ENCODE data around the gene EPX.

EPX gene

DNA sequence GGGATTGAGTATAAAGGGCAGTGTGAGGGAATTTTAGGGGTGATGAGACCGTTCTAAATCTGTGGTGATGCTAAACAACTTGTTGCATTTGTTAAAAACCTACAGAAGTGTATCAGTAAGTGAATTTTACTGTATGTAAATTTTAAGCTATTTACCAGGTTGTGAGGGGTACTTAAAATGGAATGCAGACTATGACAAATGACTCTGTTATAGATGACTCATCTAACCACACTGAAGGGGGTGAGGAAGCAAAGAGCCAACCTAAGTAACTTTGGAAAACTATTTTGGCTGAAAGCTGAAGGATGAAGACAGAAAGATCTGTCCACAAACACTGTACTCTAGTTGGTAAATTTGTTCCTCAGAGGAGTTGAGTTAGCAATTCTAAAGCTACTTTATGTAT lies 31.8 kb downstream of the EPX start:
- DNase-seq, result no peak

DNA sequence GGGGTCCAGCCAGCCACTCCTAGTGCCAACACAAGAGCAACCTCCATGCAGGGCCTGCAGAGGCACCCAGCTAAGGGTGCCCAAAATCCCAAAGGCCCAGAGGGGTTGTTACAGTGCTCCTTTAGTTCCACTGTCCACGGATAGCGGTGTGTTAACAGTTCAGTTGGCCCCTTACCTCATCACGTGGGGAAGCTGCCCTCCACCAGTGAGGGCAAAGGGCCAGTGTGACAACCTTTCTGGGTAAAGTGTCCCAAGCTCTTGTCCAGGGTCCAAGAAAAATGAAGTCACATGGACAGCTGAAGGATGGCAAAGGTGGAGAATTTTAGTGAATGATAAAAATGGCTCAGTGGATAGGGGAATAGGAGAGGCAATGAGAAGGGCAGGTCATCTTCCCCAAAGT lies 35.2 kb downstream of the EPX start:
- no peak for DNase-seq

DNA sequence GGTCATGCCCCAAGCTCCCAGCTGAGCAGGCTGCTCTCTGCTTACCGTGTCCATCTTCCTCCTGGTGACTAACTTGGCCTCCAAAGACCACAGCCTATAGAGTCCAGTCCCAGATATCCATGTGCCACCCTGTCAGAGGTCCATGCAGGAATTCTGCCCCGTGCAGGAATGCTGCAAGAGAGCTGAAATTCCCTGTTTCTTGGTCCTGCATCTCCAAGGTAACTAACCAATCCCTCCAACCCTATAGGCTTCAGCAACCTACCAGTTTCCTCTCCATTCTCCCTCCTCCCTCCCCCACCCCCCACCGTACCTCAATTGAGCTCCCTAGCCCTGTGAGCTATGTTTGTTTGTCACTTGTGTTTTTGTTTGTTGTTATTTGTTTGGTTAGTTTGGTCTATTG lies 36.2 kb downstream of the EPX start:
- no peak for DNase-seq

DNA sequence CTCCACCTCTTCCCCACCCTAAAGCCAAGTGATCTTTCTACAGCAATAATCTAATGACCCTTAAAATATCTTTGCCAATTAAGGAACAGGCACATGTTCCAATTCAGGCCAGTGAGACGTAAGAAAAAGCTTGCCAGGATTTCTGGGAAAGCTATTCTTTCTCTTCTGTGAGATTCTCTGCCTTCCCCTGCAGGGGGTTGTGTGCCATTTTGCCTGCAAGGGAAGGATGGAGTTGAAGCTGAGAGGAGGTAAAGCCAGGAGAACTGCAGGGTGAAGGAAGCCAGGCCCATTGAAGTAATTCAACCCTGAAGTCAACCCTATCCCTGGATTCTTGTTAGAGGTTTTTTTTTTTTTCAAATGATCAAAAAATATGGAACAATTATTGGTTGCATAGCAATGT lies 36.9 kb downstream of the EPX start:
- no peak for DNase-seq

DNA sequence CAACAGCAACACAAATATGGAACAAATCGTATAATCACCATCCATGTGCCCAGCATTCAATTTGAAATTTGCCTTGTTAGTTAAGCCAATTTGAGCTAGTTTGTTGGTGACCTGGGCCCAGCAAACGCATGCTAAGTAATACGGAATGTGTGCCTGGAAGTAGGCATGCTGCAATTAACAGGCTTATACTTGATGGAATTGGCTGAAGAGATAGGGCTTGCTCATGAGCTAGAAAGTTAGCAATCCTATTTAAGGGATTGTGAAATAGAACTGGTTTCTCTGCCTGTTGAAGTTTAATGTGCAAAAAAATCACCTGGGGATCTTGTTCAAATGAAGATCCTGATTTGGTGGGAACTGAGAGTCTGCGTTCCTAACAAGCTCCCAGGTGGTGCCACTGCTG lies 37.4 kb downstream of the EPX start:
- no peak for DNase-seq

DNA sequence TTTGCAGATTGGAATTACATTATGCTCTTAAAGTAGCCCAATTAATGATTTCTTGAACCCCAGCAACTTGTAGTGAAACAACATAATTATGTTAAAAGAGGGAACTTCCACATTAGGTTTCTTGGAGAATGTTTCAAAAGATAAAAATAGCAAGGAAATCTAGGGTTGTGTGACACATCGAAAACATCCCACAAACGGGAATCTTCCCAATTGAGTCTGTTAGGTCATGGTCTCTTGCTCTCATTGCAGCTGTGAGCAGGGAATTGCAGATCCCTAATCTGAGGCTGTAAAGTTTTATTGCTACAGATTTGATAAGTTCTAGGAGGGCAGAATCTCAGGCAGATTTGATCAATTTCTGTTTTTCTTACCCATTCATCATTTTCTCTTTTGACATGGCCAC lies 39.1 kb downstream of the EPX start:
- DNase-seq, result no peak

DNA sequence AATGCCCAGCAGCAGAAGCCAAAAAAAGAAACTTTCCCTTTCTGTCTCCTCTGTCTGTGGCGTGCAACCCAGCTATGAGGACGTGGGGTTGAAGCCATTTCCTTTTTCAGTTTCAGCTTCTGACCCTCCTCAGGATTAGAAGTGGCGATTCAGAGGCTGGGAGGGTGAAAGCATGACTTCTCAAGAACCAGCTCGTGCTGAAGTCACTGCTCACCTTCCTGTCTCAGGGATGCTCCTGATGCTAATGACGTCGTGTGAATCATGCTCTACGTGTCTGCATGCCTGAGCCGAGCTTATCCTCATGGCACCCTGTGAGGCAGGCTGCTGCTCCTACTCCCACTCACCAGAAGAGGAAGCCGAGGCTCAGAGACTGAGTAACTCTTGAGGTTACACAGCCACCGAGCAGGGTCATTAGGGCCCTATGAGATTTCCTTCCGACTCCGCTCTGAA lies 40.2 kb downstream of the EPX start:
- DNase-seq, result peak in 36 of 56 donors; percentile 3 to 86 (median 32)

DNA sequence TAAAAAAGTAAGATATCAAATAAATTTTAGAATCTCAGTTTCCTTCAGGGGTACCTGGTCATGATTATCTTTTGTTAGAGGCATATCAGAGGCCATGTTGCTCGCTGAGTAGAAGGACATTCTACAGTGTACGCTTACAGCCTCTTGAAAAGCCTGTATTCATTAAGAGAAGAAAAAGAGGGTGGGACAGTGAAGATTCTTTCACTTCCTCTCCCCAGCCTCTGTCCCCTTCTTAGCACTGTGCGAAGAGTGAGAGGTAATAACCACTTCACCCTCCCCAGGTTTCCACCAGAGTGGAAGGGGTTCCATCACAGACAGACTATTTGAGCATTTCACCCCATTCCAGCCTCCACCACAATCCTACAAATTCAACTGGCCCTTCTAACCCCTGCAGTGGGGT lies 41.0 kb downstream of the EPX start:
- DNase-seq, result no peak

DNA sequence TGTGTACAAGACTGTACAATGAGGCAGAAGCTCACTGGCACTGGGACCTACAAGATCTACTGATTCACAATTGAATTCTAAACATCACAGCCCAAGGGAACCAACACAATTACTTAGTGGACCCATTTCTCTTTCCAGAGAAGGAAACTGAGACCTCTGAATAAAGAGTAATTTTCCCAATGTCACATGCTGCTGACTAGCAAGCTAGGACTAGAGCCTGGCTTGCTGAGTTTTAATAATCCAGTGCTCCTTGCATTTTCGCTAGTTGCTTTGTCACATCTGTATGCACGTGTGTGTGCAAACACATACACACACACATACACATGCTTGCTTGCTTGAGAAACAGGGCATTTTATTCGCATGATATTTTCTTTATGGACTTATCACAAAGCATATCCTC lies 42.0 kb downstream of the EPX start:
- DNase-seq, result no peak

DNA sequence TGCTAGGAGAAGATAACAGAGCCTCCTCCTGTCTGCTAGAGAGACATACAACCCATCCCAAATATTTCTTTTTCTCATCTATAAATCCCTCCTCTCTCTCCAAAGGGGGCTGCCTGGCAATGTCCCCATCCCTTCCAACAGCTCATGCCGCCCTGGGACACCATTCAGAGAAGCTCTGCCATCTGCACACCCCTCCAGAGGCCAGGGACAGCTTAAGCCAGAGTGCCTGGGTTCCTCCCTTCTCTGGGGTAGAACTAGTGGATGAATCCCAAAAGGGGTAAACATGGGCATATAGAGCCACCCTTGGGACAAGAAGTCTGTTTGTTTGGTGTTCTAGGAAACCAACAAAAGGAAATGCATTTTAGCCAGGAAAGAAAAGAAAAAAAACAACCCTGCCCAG lies 43.3 kb downstream of the EPX start:
- DNase-seq, result no peak

DNA sequence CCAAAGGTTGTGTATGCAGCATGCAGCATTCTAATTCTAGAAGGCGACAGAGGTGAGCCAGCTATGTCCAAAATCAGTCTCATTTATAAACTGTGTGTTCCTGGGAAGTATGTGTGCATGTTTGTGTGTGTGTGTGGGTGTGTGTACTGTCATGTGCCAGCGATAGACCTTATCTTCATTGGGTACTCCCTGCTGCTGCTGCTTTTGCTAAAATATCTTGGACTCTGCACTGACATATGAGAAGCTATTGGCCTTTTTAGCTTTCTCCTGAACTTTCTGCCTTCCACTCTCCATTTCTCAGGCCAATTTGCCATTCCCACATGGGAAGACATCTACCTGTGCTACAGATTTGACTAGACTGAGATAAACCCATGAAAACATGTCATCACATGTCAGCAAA lies 43.9 kb downstream of the EPX start:
- DNase-seq, result no peak

DNA sequence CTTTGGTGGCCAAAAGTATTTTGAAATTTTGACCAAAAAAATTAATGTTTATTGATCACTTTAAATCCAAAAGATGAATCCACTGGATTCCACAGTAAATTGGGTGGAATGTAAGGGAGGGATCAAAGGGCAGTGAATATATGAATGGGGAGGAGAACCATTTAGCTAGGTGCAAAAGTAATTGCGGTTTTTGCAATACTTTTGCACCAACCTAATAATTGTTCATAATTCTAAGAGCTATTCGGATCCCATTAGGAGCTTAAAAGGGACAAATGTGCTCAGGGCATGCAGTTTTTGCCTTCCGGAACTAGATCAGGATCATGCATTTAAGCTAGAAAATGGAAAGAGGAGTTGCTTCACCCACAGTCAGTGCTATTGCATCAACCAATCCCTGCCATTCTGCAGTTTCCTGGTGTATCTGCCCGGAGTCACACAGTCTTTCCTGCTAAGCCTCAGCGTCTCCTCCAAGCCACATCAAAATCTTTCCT lies 45.7 kb downstream of the EPX start, which contains the start of gene LPO:
LPO (plus strand) TSS at position 438 of the 488 bp plus-strand sequence. CDS start 4,396 bp downstream, outside the sequence.
- DNase-seq, result no peak

DNA sequence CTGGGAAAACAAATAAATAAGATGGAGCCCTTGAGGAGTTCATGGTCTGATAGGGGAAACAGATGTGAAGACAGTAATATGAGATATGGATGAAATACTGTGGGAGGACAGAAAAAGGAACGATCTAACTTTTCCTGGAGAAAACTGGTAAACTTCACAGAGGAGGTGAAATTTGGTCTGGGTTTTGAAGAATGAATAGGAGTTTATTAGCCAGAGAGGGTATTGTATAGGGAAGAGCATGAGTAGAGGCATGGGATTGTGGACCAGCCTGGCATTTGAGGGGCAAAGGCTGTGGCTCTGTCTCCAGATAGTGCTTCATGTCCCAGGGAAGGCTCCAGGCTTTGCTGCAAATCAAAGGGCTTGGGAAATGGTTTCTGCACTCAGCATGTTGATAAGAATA lies 47.5 kb downstream of the EPX start:
- no peak for DNase-seq

DNA sequence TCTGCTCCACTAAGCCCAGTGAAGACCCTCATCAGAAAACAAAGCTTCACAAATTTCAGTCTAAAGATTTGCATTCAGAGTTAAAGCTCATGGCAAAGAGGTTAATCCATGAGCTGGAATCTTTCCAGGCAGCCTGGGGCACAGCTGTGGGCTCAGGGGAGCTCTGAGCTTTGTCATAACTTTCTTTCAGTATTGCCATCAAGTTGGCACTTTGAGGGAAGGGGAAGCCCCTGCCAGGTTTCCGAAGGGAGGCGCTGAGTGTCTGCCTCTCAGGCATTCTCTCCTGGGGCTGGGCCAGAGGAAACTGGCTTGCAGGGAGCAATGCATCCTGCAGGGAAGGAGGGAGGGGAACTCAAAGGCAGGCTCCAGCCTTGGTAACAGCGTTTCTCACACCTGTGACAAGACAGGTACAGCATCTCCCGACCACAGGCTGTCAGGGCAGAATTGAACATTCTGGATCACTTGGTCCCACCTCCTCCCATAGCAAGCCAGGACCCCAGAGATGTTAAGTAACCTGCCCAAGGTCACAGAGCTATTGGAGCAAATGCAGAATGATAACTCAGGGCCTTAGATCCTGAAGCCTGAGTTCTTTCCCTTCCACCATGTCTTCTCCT lies 49.8 kb downstream of the EPX start:
- no peak for DNase-seq

DNA sequence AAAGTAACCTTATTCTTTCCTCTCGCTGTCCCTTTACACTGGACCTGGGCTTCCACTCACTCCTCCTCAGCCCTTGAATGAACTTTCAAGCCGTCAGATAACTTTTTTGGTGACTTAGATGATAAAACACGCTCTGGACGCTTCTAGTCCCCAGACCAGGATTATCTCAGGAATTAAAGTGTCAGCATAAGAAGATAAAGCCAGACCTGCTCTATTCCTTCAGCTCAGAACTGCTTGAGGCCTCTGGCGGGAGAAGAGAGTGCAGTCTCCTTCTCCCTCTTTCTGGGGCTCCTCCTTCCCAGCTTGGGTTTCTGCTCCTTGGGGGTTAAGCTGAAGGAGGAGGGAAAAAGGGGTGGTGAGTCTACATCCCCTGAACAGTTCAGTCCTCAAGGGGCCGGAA lies 52.4 kb downstream of the EPX start:
- DNase-seq, result no peak

DNA sequence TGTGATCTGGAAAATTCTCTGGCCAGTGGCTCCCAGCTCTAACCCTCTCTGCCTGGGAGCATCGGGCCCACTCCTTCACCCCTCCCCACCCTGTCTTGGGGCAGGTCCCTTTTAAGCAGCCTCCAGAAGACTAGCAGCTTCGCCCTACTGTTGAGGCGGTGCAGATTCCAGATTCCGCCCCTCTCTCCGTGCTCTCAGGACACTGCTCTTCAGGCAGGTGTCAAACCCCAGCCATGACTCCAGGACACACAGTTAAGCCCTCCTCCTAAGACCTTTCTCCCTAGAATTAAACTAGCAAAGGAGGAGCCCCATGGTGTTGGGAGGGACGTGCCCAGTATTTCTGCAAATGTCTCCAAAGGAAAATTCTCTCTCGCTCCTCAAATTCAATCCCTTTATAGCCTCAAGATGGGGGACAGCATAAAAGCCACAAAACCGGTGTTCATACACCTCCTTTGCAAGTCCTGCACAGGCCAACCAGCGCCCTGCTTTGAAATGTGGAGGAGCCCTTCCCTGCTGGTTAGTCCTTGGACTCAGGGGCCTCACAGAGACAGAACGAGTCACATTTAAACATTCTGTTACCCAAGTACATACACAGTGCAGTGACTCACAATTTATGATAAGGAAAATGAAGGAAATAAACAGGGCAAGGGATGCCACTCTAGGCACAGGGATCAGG lies 53.0 kb downstream of the EPX start:
- no peak for DNase-seq

DNA sequence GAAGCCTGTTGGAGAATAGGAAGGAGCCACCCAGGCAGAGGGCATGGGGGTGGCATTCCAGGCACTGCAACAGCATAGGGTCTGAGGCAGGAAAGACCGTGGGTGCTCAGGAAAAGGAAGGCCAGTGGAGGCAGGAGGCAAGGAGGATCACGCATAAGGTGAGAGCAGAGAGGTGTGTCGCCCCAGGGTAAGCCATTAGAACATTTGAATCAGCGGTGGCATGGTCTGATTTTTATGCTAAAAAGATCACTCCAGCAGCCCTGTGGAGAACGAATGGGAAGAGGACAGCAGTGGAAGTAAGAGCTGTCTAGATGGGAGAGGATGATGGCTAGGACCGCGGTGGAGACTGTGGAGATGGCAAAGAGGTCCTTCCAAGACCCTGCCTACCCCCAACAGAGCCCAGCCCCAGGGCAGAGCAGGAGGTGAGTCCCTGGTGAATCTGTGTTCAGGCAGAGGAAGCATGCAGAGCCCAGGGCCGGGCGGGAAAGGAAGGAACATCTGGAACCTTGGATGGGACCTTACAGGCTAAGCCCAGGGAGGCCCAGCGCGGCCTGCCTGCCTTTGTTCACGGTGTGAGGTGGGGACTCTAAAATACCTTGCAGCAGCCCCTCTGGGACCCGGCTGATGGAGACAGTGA lies 53.7 kb downstream of the EPX start:
- DNase-seq, result no peak

DNA sequence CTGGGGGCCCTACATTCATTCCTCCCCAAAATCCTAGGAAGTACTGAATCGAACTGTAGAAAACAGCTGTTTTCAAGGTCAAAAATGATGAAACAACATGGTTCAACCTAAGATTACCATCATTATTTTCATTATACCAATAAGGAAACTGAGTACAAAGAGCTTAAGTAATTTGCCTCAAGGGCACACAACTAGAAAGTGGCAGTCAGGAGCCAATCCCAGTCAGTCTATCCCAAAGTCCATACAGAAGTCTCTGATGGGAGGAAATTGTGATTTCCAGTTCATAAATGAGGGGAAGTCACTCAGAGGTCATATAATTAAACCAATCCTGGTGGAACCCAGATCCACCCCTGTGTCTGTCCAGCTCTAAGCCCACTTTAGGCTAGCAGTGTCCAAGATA lies 54.3 kb downstream of the EPX start:
- DNase-seq, result no peak

DNA sequence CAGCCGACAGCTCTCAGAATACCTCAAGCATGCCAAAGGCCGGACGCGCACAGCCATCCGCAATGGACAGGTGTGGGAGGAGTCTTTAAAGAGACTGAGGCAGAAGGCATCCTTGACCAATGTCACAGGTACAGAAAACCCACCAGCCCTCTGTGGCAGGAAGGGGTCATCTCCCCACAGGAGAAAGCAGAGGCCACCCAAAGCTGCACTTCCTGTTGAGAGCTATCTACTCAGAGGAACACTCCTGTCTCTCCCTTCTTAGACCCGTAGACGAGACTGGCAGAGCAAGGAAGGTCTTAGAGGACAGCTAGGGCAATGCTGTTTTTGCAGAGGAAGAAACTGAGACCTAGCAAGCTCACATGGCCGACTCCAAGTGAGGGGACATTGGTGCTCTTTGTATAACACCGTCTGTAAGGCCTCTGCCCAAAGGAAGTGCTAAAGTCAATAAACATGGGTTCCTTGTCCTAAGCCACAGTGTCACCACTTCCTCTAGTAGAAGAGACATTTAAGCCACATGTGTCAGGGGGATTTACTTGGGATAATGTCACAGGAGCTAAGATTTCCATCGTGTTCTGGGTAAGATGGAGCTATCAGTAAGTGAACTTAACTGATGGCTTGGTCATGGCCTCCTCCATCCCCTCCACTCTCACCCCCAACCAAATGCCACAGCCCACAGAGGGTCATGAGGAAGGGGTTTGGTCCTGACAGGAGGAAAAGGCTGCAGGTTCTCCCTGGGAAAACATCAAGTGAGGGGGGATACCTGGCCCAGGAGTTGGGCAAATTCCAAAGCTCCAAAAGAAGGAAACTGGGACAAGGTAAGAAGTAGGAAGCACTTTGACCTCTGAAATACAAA lies 55.2 kb downstream of the EPX start:
- DNase-seq, result no peak

DNA sequence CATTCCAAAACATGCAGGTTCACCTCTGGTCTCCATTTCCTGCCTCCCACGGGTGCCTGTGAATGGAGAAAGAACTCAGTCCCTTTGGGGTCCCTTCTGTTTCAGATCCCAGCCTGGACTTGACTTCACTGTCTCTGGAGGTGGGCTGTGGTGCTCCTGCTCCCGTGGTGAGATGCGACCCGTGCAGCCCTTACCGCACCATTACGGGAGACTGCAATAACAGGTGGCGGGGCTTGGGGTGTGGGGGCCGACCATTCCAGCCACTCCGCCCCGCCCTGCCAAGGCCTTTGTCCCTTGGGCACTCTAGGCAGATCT lies 56.4 kb downstream of the EPX start:
- peak in 1 of 56 donors; percentile 35 for DNase-seq

DNA sequence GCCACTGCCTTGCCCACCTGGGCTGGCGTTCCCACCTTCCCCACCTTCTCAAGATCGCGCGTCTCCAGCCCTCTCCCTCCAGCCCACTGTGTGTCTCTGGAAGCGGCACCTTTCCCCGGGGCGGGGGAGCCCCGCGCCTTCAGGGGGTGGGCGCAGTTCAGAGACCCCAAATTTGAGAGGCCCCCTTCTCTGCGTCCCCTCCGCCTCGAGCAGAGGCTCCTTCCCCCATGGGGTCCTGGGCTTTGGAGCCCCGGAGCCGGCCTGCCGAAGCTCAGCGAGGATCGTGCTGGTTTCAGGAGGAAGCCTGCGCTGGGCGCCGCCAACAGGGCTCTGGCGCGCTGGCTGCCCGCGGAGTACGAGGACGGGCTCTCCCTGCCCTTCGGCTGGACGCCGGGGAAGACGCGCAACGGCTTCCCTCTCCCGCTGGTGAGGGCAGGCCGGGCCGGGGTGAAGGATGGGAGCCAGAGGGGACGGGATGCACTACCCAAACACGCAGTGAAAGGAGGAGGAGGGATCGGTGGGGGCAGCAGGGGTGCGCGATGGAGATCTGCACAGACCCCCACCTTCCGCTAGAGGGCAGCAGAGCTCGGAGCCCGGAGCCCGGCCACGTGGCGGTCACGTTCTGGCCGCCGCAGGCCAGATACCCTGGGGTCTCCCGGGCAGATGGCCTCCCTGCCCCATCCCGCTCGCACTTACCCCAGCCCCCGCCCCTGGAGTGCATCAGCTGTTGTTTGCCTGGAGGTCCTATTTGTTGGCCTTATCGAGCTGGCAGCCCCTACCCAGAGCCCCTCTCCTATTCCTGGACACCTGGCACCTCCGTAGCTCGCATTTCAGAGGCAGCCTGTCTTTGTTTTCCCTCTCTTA lies 57.0 kb downstream of the EPX start:
- peak in 50 of 56 donors; percentile 13 to 79 (median 56) for DNase-seq
